GM21447 (cell line): ENCODE measurements around the gene COPS8.

ENCODE experiments used
- ATAC-seq: cut with Tn5 transposase; IDR thresholded peaks from one replicate; pipeline ENCODE4 v1.9.1; 2021; ENCODE audit not compliant: unreplicated experiment

The COPS8 gene

GRCh38 chr2:237130562-237131421, 45.1 kb downstream of the COPS8 start:
- ATAC-seq: no peak

- ATAC-seq: no peak
Observed at GRCh38 chr2:237131749-237132533, 46.3 kb downstream of the COPS8 start.

GRCh38 chr2:237132799-237133198, 47.1 kb downstream of the COPS8 start:
- ATAC-seq: no peak

GRCh38 chr2:237134321-237135230, 48.9 kb downstream of the COPS8 start:
- ATAC-seq: no peak

GRCh38 chr2:237136824-237137223, 51.1 kb downstream of the COPS8 start:
- no peak for ATAC-seq

- no peak for ATAC-seq
Observed at GRCh38 chr2:237137626-237138323, 52.1 kb downstream of the COPS8 start.

GRCh38 chr2:237139123-237139675, 53.5 kb downstream of the COPS8 start:
- no peak for ATAC-seq

- ATAC-seq: no peak
Observed at GRCh38 chr2:237140689-237141285, 55.1 kb downstream of the COPS8 start.

- ATAC-seq: no peak
Observed at GRCh38 chr2:237141571-237142051, 55.9 kb downstream of the COPS8 start.

GRCh38 chr2:237143118-237143517, 57.4 kb downstream of the COPS8 start:
- no peak for ATAC-seq

GRCh38 chr2:237143676-237144440, 58.2 kb downstream of the COPS8 start:
- no peak for ATAC-seq

GRCh38 chr2:237144516-237144915, 58.8 kb downstream of the COPS8 start:
- no peak for ATAC-seq

- ATAC-seq: no peak
Observed at GRCh38 chr2:237147317-237147716, 61.6 kb downstream of the COPS8 start.

GRCh38 chr2:237148624-237149023, 62.9 kb downstream of the COPS8 start:
- no peak for ATAC-seq

GRCh38 chr2:237149425-237149824, 63.7 kb downstream of the COPS8 start:
- ATAC-seq: no peak
